Kidney (tissue), 14 donors: Measurements from ENCODE around the gene MBIP. TPM values are rescaled to one million over a fixed set of nuclear protein-coding genes. Genes with fewer than 3 reads are reported as not detected.

Source experiments
- DNase-seq, 5 donors: peaks; one replicate each; pipeline ENCODE4 v3.0.0-alpha.2; 2013 to 2020
- FAIRE-seq: peaks from 2 replicates; lab custom pipeline; 2012; peaks lifted over from hg19 to GRCh38; lab: Jason Lieb, UNC
- H3K27ac ChIP-seq, 2 donors: one replicate each; pipeline ENCODE4 v1.7.0; 2013; ENCODE audit warnings: low read depth in 2 of 2, low read length in 2 of 2, inconsistent platforms in 1 of 2
- H3K27me3 ChIP-seq: one replicate; pipeline ENCODE4 v1.7.1; 2013; ENCODE audit warnings: low read length, inconsistent platforms; ENCODE audit not compliant: control insufficient read depth, insufficient read depth
- H3K36me3 ChIP-seq, 3 donors: one replicate each; pipeline versions ENCODE4 v1.7.0 to v1.7.1; 2013; ENCODE audit warnings: low read length in 3 of 3, control low read depth in 1 of 3, inconsistent platforms in 1 of 3; ENCODE audit not compliant: insufficient read depth in 3 of 3, control insufficient read depth in 2 of 3
- H3K4me1 ChIP-seq, 3 donors: one replicate each; pipeline versions ENCODE4 v1.7.0 to v1.7.1; 2013; ENCODE audit warnings: low read length in 3 of 3, inconsistent platforms in 1 of 3, low read depth in 1 of 3; ENCODE audit not compliant: control insufficient read depth in 2 of 3, insufficient read depth in 2 of 3
- H3K4me3 ChIP-seq, 3 donors: one replicate each; pipeline versions ENCODE4 v1.7.0 to v1.8.1; 2013; ENCODE audit warnings: low read length in 3 of 3, control low read depth in 1 of 3, inconsistent platforms in 1 of 3
- H3K9ac ChIP-seq, 3 donors: one replicate each; pipeline versions ENCODE4 v1.7.0 to v1.7.1; 2013; ENCODE audit warnings: low read length in 3 of 3, control low read depth in 1 of 3, inconsistent platforms in 1 of 3
- H3K9me3 ChIP-seq, 3 donors: one replicate each; pipeline versions ENCODE4 v1.7.0 to v1.7.1; 2013; ENCODE audit warnings: low read length in 3 of 3, control low read depth in 1 of 3, inconsistent platforms in 1 of 3; ENCODE audit not compliant: control insufficient read depth in 2 of 3, insufficient read depth in 1 of 3
- intact Hi-C: fragments of 100-400 bp; cut with DNase I; formaldehyde crosslinking; loops from one replicate; pipeline ENCODE4 v1.11.1; 2022
- polyA plus RNA-seq: library from polyadenylated mRNA; stranded (reverse); fragments of 350-450 nt; fragmentation: Illumina TruSeq; extraction: RNeasy Lipid Tissue Mini Kit (QIAGEN cat#74804); gene quantifications from one replicate; pipeline ENCODE4 v1.2.3, GENCODE V29; 2014; ENCODE audit warnings: low read depth, low replicate concordance; ENCODE audit not compliant: insufficient read depth
- total RNA-seq: library from RNA; stranded (reverse); fragmentation: NEBNext Ultra II Directional; extraction: Animal tissue kit (Norgen Biotek cat#: 25700); gene quantifications from one replicate; pipeline ENCODE4 v1.2.1, GENCODE V29; 2021
- TF ChIP-seq, protein P1 (sequence below): IDR thresholded peaks from 3 replicates; pipeline ENCODE4 v1.5.1; 2012; ENCODE audit warnings: mild to moderate bottlenecking, moderate library complexity, borderline replicate concordance; ENCODE audit not compliant: insufficient read depth; ENCODE audit errors: extremely low read depth
- donor health status: control.
- donor health status: control.
- donor health status: control.
- donor health status: control.
- donor health status: control.
- donor health status: DM: yes; HTN: yes; CAD: no.
- donor health status: Normal renal cell carcinoma (clear cell type).

The MBIP gene
- total and polyA plus RNA-seq, 2 donors from 2014 or later = 21.4 to 28.8 TPM

DNA sequence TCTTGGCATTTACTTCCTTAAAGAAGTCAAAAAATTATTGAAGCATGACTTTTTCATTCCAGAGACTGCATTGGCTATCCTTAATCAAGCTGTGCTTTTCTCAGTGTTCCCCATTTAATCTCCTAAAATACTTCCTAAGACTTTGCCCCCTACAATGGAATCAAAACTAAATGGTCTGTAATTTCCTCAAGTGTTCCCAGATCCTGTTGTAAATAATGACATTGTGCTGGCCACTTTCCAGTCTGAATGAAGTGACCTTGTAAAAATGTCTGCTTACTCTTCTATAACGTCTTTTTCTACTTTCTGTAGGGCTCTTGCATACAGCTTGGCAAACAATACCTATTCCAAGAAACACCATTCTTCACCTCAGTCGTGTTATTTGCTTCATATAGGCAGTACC, 45.3 kb upstream of the MBIP start:
- TF ChIP-seq, protein P1, sequence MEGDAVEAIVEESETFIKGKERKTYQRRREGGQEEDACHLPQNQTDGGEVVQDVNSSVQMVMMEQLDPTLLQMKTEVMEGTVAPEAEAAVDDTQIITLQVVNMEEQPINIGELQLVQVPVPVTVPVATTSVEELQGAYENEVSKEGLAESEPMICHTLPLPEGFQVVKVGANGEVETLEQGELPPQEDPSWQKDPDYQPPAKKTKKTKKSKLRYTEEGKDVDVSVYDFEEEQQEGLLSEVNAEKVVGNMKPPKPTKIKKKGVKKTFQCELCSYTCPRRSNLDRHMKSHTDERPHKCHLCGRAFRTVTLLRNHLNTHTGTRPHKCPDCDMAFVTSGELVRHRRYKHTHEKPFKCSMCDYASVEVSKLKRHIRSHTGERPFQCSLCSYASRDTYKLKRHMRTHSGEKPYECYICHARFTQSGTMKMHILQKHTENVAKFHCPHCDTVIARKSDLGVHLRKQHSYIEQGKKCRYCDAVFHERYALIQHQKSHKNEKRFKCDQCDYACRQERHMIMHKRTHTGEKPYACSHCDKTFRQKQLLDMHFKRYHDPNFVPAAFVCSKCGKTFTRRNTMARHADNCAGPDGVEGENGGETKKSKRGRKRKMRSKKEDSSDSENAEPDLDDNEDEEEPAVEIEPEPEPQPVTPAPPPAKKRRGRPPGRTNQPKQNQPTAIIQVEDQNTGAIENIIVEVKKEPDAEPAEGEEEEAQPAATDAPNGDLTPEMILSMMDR = no peak
- Histone ChIP-seq H3K9me3 (no peaks in the 10 kb centered on the region), H3K27me3 (no peaks in the 10 kb centered on the region), H3K27ac (no peak overlapping the region), H3K9ac (no peak overlapping the region), H3K36me3 (no peaks in the 10 kb centered on the region), H3K4me1 (peaks cover 0 to 3% (median 0%) of the 10 kb centered on the region in 3 donors), H3K4me3 (no peak overlapping the region)
- FAIRE-seq (no peak), DNase-seq (peak in 1 of 5 donors; percentile 3)
- intact Hi-C loops = no loop called here

DNA sequence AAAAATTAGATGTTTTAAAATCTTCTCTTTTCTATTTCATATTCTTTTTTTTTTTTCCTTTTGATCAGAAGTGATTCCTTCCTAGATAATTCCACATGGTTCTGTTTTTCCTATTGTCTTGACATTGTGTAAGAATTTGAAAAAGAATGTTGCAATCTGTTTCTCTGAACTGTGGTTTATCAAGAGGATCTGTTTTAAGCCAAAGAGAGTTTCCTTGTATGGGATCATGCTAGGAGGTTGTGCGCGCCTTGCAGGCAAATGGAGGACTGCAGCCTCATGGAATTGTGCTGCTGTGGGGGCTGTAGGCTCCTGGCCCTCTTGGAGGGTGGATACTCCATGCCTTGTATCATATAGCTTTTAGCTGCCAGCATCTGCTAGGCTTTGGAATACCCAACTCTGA, 43.3 kb upstream of the MBIP start:
- FAIRE-seq (no peak), DNase-seq (no peak)
- Histone ChIP-seq H3K9me3 (no peaks in the 10 kb centered on the region), H3K9ac (no peak overlapping the region), H3K27ac (no peak overlapping the region), H3K36me3 (no peaks in the 10 kb centered on the region), H3K27me3 (no peaks in the 10 kb centered on the region), H3K4me1 (peaks cover 0 to 3% (median 0%) of the 10 kb centered on the region in 3 donors), H3K4me3 (no peak overlapping the region)
- intact Hi-C loops = no loop called here
- TF ChIP-seq, protein P1 = no peak

DNA sequence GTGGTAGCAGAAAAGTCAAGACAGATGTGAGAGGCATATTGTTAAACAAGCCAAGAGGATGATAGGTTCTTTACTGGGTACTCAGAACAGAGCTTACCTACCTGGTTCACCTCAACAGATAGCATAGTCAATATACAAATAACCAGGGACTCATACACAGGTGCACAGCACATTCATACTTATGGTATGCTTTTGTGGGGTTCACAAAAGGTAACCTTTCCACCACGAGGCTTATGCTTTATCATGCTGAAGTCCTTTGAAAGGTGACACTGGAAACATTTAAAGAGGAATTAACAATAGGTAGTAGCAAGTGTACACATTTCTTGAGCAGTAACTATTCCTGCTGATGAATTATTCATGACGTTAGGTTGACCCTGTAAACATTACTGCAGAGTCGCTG, 42.2 kb upstream of the MBIP start:
- Histone ChIP-seq H3K27ac (no peak overlapping the region), H3K36me3 (no peaks in the 10 kb centered on the region), H3K9me3 (no peaks in the 10 kb centered on the region), H3K4me1 (peaks cover 0 to 3% (median 0%) of the 10 kb centered on the region in 3 donors), H3K27me3 (no peaks in the 10 kb centered on the region), H3K9ac (no peak overlapping the region), H3K4me3 (no peak overlapping the region)
- no peak for FAIRE-seq
- no peak for DNase-seq
- intact Hi-C loops = no loop called here
- TF ChIP-seq, protein P1 = no peak
